HepG2 (cell line): Measurements from ENCODE around the gene LUZP1. TPM values are rescaled to one million over a fixed set of nuclear protein-coding genes. Genes with fewer than 3 reads are reported as not detected.

Experiments used
- ATAC-seq: fragments of 200-7000 bp; cut with Tn5 transposase; 3 replicates; pipeline ENCODE4 v1.9.1; 2020; ENCODE audit warnings: mild to moderate bottlenecking, moderate library complexity
- BruUV-seq: library from RNA; stranded (reverse); fragments of 400-500 nt; replicated peaks from 2 replicates; lab custom pipeline; 2021; lab: Mats Ljungman, UMichigan
- CTCF ChIA-PET: fragments of 300-600 bp; formaldehyde crosslinking; extraction: SDS; loops from one replicate; lab custom pipeline; 2021; ENCODE audit warnings: low total read pairs, inconsistent platforms, low intra/inter-chr PET ratio; lab: Yijun Ruan, JAX
- POLR2A ChIA-PET: fragments of 350-600 bp; sonication (Branson Sonifier 250); formaldehyde crosslinking; loops from one replicate; lab custom pipeline; 2020; ENCODE audit warnings: antibody characterized with exemption, inconsistent platforms; lab: Yijun Ruan, JAX
- DNase-seq: peaks from one replicate; pipeline ENCODE4 v3.0.0-alpha.2; 2015; ENCODE audit warnings: low spot score
- FAIRE-seq: peaks from 3 replicates; lab custom pipeline; 2011; peaks lifted over from hg19 to GRCh38; lab: Jason Lieb, UNC
- H2AFZ ChIP-seq: one replicate; pipeline ENCODE4 v1.6.1; 2011; ENCODE audit warnings: low read length, inconsistent platforms
- H3K27ac ChIP-seq: fragments of 300-600 bp; 3 replicates; pipeline ENCODE4 v1.8.0; 2011; ENCODE audit warnings: mixed run types, mild to moderate bottlenecking, mixed read lengths, low read length, inconsistent platforms; ENCODE audit not compliant: insufficient read depth; ENCODE audit errors: extremely low read length
- H3K27me3 ChIP-seq, 2 experiments: fragments of 200-600 bp in 1 of 2; 2 replicates in 1 of 2; 3 replicates in 1 of 2; pipeline versions ENCODE4 v1.6.0 to v1.8.0; 2011; ENCODE audit warnings: low read length in 2 of 2, mild to moderate bottlenecking in 2 of 2, moderate library complexity in 2 of 2, inconsistent platforms in 1 of 2; ENCODE audit not compliant: insufficient read depth in 2 of 2, control insufficient read depth in 1 of 2
- H3K36me3 ChIP-seq, 2 experiments: fragments of 200-600 bp in 1 of 2; replicated peaks in 1 of 2; 2 replicates in 1 of 2; 3 replicates in 1 of 2; pipeline versions ENCODE4 v1.5.1 to v1.8.0; 2011; ENCODE audit warnings: low read length in 2 of 2, inconsistent platforms in 1 of 2; ENCODE audit not compliant: insufficient read depth in 2 of 2, control insufficient read depth in 1 of 2
- H3K4me1 ChIP-seq: 2 replicates; pipeline ENCODE4 v1.5.1; 2012; ENCODE audit warnings: low read length, inconsistent platforms; ENCODE audit not compliant: insufficient read depth
- H3K4me2 ChIP-seq: 2 replicates; pipeline ENCODE4 v1.6.0; 2011; ENCODE audit warnings: low read depth, low read length, inconsistent platforms
- H3K4me3 ChIP-seq, 3 experiments: fragments of 200-600 bp in 1 of 3; sonication (generic), shearing (Covaris generic) in 1 of 3; replicated peaks in 1 of 3; 2 replicates each; pipeline ENCODE4 v1.5.1; 2011 to 2016; ENCODE audit warnings: low read length in 3 of 3, inconsistent platforms in 2 of 3, low read depth in 2 of 3, mild to moderate bottlenecking in 2 of 3, control low read depth in 1 of 3, mixed read lengths in 1 of 3; ENCODE audit not compliant: insufficient read depth in 1 of 3
- H3K79me2 ChIP-seq: one replicate; pipeline ENCODE4 v1.6.1; 2011; ENCODE audit warnings: low read length, inconsistent platforms; ENCODE audit not compliant: insufficient read depth
- H3K9ac ChIP-seq: 2 replicates; pipeline ENCODE4 v1.6.0; 2011; ENCODE audit warnings: mild to moderate bottlenecking, low read depth, low read length, inconsistent platforms; ENCODE audit not compliant: insufficient read depth
- H3K9me3 ChIP-seq: 2 replicates; pipeline ENCODE4 v1.5.1; 2012; ENCODE audit warnings: mild to moderate bottlenecking, low read length
- H4K20me1 ChIP-seq: 2 replicates; pipeline ENCODE4 v1.6.0; 2011; ENCODE audit warnings: inconsistent platforms, mild to moderate bottlenecking, low read length, moderate library complexity; ENCODE audit not compliant: insufficient read depth
- DPF2 ChIP-seq: sonication (generic); formaldehyde crosslinking; IDR thresholded peaks from 2 replicates; pipeline ENCODE4 v1.4.0; 2020; ENCODE audit warnings: mild to moderate bottlenecking, low read depth, missing genetic modification reagents, borderline replicate concordance
- FOSL1 ChIP-seq: sonication (generic); formaldehyde crosslinking; IDR thresholded peaks from 2 replicates; pipeline ENCODE4 v1.9.0; 2021; ENCODE audit warnings: missing genetic modification reagents, borderline replicate concordance
- HCFC1 ChIP-seq: fragments of 150-350 bp; IDR thresholded peaks from 2 replicates; pipeline ENCODE4 v1.6.1; 2014; ENCODE audit warnings: low read depth, low read length
- HMG20B ChIP-seq: conservative IDR thresholded peaks from 2 replicates; pipeline ENCODE4 v1.6.1; 2016; ENCODE audit warnings: missing genetic modification reagents, missing compliant biosample characterization
- IRF9 ChIP-seq: sonication (generic); formaldehyde crosslinking; IDR thresholded peaks from 2 replicates; pipeline ENCODE4 v1.8.0; 2022; ENCODE audit warnings: missing genetic modification reagents, mild to moderate bottlenecking, borderline replicate concordance
- ISL2 ChIP-seq: sonication (generic); formaldehyde crosslinking; IDR thresholded peaks from 2 replicates; pipeline ENCODE4 v1.5.0; 2020; ENCODE audit warnings: missing genetic modification reagents
- SAP130 ChIP-seq: IDR thresholded peaks from 2 replicates; pipeline ENCODE4 v1.6.1; 2016; ENCODE audit warnings: low read depth
- YEATS2 ChIP-seq: sonication (generic); formaldehyde crosslinking; IDR thresholded peaks from 2 replicates; pipeline ENCODE4 v1.4.0; 2020; ENCODE audit warnings: missing genetic modification reagents, borderline replicate concordance
- ZFP62 ChIP-seq: sonication (generic); formaldehyde crosslinking; IDR thresholded peaks from 2 replicates; pipeline ENCODE4 v1.4.0; 2020; ENCODE audit warnings: missing genetic modification reagents
- ZNF24 ChIP-seq: fragments of 450-650 bp; IDR thresholded peaks from 2 replicates; pipeline ENCODE4 v1.6.1; 2017; ENCODE audit warnings: antibody characterized with exemption, mild to moderate bottlenecking
- ZNF44 ChIP-seq: sonication (generic); formaldehyde crosslinking; IDR thresholded peaks from 2 replicates; pipeline ENCODE4 v1.5.1; 2020; ENCODE audit warnings: mild to moderate bottlenecking, missing genetic modification reagents
- ZSCAN29 ChIP-seq: sonication (generic); formaldehyde crosslinking; conservative IDR thresholded peaks from 2 replicates; pipeline ENCODE4 v1.4.0; 2020; ENCODE audit warnings: mild to moderate bottlenecking, missing genetic modification reagents
- WGBS: methylation state at CpG from one replicate; pipeline ENCODE4 v1.1.6; 2017; ENCODE audit warnings: low lambda C conversion rate; 5-methylcytosine and 5-hydroxymethylcytosine counted together
- in situ Hi-C: cut with HindIII; loops from 2 replicates; pipeline ENCODE4 v1.10.0; 2017; ENCODE audit warnings: low pct_unique_long_range_greater_than_20kb; ENCODE audit not compliant: extremely low pct_ligation_motif_present
- intact Hi-C: fragments of 100-400 bp; cut with micrococcal nuclease; formaldehyde crosslinking; loops from one replicate; pipeline ENCODE4 v1.10.0; 2022; ENCODE audit not compliant: unreplicated experiment
- polyA plus RNA-seq, 8 experiments: library from polyadenylated mRNA; depleted of rRNA in 3 of 8; stranded (reverse) in 7 of 8; unstranded in 1 of 8; fragments of >200 nt; fragmentation: Illumina TruSeq in 4 of 8; extraction: Trizol in 4 of 8; gene quantifications; 2 replicates each; pipeline versions ENCODE4 v1.2.1 to v1.2.3, GENCODE V29; 2011 to 2016; ENCODE audit warnings: low read depth in 4 of 8, missing spikeins in 1 of 8, mixed read lengths in 1 of 8; ENCODE audit not compliant: insufficient read depth in 1 of 8
- total RNA-seq, 5 experiments: library from RNA; depleted of rRNA; stranded (reverse); fragments of >200 nt; fragmentation: Illumina TruSeq; extraction: Trizol; gene quantifications; 2 replicates each; pipeline ENCODE4 v1.2.3, GENCODE V29; 2016; ENCODE audit warnings: low read depth in 1 of 5
- TF ChIP-seq, protein P1 (sequence below), 2 experiments: sonication (generic) in 1 of 2; formaldehyde crosslinking in 1 of 2; IDR thresholded peaks; 2 replicates each; pipeline versions ENCODE4 v1.5.1 to v1.6.1; 2011 to 2020; ENCODE audit warnings: borderline replicate concordance in 1 of 2, low read depth in 1 of 2, low read length in 1 of 2, mild to moderate bottlenecking in 1 of 2, missing genetic modification reagents in 1 of 2, moderate library complexity in 1 of 2
- TF ChIP-seq, protein P2 (sequence below): sonication (generic); formaldehyde crosslinking; IDR thresholded peaks from 2 replicates; pipeline ENCODE4 v1.4.0; 2020; ENCODE audit warnings: missing genetic modification reagents, mild to moderate bottlenecking, borderline replicate concordance
- TF ChIP-seq, protein P3 (sequence below): sonication (generic); formaldehyde crosslinking; IDR thresholded peaks from 2 replicates; pipeline ENCODE4 v1.4.0; 2020; ENCODE audit warnings: missing genetic modification reagents

Gene LUZP1
- total and polyA plus RNA-seq, 2 of the 13 experiments (the other 11 are each of a cell fraction or from before 2014, with no cell fraction given): 6.9 to 12.7 TPM

GRCh38 chr1:23214640-23215039 is 46.0 kb upstream of the LUZP1 start:
- H3K9me3 ChIP-seq: no peaks in the 10 kb centered on the region
- no peak overlapping the region for H3K4me2 ChIP-seq
- CTCF ChIA-PET: no interaction called here
- no peak overlapping the region for H3K4me3 ChIP-seq
- FAIRE-seq (no peak), ATAC-seq (no peak), DNase-seq (no peak)
- H3K4me1 ChIP-seq: peaks cover 17% of the 10 kb centered on the region
- WGBS: 79% methylated on average over 4 of the region's 4 CpGs
- intact Hi-C loops (loop anchor here (10.0 kb wide), 1 partner anchor 60 kb away; no protein-coding TSS in a partner anchor), in situ Hi-C loops (no loop called here)
- H2AFZ ChIP-seq: no peak overlapping the region
- no peak overlapping the region for H3K27ac ChIP-seq
- no peaks in the 10 kb centered on the region for H3K36me3 ChIP-seq
- POLR2A ChIA-PET: no interaction called here
- no peaks in the 10 kb centered on the region for H3K79me2 ChIP-seq
- H4K20me1 ChIP-seq: no peaks in the 10 kb centered on the region
- peaks cover 3 to 5% of the 10 kb centered on the region in 2 experiments; a peak in 3 of 5 replicates for H3K27me3 ChIP-seq
- no TSS peak for BruUV-seq
- no peak overlapping the region for H3K9ac ChIP-seq
- TF ChIP-seq YEATS2 (CRISPR knock-in tag) (no peak), ZNF24 (no peak), DPF2 (CRISPR knock-in tag) (no peak), HCFC1 (no peak), FOSL1 (no peak), HMG20B (CRISPR knock-in tag) (no peak), ISL2 (CRISPR knock-in tag) (no peak), ZSCAN29 (no peak), ZFP62 (no peak), SAP130 (CRISPR knock-in tag) (no peak), IRF9 (CRISPR knock-in tag) (no peak), ZNF44 (CRISPR knock-in tag) (no peak)
- TF ChIP-seq, protein P1, sequence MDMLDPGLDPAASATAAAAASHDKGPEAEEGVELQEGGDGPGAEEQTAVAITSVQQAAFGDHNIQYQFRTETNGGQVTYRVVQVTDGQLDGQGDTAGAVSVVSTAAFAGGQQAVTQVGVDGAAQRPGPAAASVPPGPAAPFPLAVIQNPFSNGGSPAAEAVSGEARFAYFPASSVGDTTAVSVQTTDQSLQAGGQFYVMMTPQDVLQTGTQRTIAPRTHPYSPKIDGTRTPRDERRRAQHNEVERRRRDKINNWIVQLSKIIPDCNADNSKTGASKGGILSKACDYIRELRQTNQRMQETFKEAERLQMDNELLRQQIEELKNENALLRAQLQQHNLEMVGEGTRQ (IDR thresholded peaks at IDR 0.05; ENCODE audit: low read depth, low read length): no peak
- TF ChIP-seq, protein P1 (CRISPR knock-in tag; IDR thresholded peaks at IDR 0.05; ENCODE audit: borderline replicate concordance): no peak
- TF ChIP-seq, protein P2, sequence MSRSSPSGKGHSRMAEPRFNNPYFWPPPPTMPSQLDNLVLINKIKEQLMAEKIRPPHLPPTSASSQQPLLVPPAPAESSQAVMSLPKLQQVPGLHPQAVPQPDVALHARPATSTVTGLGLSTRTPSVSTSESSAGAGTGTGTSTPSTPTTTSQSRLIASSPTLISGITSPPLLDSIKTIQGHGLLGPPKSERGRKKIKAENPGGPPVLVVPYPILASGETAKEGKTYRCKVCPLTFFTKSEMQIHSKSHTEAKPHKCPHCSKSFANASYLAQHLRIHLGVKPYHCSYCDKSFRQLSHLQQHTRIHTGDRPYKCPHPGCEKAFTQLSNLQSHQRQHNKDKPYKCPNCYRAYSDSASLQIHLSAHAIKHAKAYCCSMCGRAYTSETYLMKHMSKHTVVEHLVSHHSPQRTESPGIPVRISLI: no peak
- TF ChIP-seq, protein P3, sequence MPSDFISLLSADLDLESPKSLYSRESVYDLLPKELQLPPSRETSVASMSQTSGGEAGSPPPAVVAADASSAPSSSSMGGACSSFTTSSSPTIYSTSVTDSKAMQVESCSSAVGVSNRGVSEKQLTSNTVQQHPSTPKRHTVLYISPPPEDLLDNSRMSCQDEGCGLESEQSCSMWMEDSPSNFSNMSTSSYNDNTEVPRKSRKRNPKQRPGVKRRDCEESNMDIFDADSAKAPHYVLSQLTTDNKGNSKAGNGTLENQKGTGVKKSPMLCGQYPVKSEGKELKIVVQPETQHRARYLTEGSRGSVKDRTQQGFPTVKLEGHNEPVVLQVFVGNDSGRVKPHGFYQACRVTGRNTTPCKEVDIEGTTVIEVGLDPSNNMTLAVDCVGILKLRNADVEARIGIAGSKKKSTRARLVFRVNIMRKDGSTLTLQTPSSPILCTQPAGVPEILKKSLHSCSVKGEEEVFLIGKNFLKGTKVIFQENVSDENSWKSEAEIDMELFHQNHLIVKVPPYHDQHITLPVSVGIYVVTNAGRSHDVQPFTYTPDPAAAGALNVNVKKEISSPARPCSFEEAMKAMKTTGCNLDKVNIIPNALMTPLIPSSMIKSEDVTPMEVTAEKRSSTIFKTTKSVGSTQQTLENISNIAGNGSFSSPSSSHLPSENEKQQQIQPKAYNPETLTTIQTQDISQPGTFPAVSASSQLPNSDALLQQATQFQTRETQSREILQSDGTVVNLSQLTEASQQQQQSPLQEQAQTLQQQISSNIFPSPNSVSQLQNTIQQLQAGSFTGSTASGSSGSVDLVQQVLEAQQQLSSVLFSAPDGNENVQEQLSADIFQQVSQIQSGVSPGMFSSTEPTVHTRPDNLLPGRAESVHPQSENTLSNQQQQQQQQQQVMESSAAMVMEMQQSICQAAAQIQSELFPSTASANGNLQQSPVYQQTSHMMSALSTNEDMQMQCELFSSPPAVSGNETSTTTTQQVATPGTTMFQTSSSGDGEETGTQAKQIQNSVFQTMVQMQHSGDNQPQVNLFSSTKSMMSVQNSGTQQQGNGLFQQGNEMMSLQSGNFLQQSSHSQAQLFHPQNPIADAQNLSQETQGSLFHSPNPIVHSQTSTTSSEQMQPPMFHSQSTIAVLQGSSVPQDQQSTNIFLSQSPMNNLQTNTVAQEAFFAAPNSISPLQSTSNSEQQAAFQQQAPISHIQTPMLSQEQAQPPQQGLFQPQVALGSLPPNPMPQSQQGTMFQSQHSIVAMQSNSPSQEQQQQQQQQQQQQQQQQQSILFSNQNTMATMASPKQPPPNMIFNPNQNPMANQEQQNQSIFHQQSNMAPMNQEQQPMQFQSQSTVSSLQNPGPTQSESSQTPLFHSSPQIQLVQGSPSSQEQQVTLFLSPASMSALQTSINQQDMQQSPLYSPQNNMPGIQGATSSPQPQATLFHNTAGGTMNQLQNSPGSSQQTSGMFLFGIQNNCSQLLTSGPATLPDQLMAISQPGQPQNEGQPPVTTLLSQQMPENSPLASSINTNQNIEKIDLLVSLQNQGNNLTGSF (CRISPR knock-in tag): no peak
